ENCODE results near the gene TTC7B. TPM values are rescaled to one million over a fixed set of nuclear protein-coding genes. Genes with fewer than 3 reads are reported as not detected.

TTC7B gene
- total and polyA plus RNA-seq, 9 of the 15 experiments (the other 6 are each of a cell fraction or from before 2014, with no cell fraction given), result 2.2 to 77.2 (median 36.7) TPM

- no peak for TF ChIP-seq BCLAF1 (IDR thresholded peaks at IDR 0.05; ENCODE audit: borderline replicate concordance in 1 of 2, control insufficient read depth in 1 of 2, low read depth in 2 of 2, low read length in 1 of 2)
- TF ChIP-seq SMARCA4 (IDR thresholded peaks at IDR 0.05), result no peak
- TF ChIP-seq SNAPC5 (CRISPR knock-in tag; IDR thresholded peaks at IDR 0.05), result no peak
- TF ChIP-seq GABPB2 (CRISPR knock-in tag; conservative IDR thresholded peaks at IDR 0.05), result no peak
- TF ChIP-seq HBP1 (CRISPR knock-in tag; IDR thresholded peaks at IDR 0.05), result no peak
- no peak for TF ChIP-seq PHB (CRISPR knock-in tag; IDR thresholded peaks at IDR 0.05)
- no peak for TF ChIP-seq SAFB (IDR thresholded peaks at IDR 0.05; ENCODE audit: borderline replicate concordance, low read depth, low read length)
- TF ChIP-seq HNRNPL (IDR thresholded peaks at IDR 0.05; ENCODE audit: low read depth, low read length), result no peak
- 0 out of 2 replicates have a peak, but pooled peaks have one; percentile 56 for TF ChIP-seq ZBTB40 (IDR thresholded peaks at IDR 0.05)
- no peak for TF ChIP-seq ZBTB40 (CRISPR knock-in tag; IDR thresholded peaks at IDR 0.05)
- TF ChIP-seq BHLHE40 (IDR thresholded peaks at IDR 0.05; ENCODE audit: low read length), result no peak
- no peak for TF ChIP-seq PRPF4 (IDR thresholded peaks at IDR 0.05; ENCODE audit: insufficient read depth, low read depth, low read length, poor library complexity, severe bottlenecking)
- TF ChIP-seq SIN3A (IDR thresholded peaks at IDR 0.05; ENCODE audit: borderline replicate concordance in 2 of 2, control insufficient read depth in 1 of 2, low read depth in 2 of 2, low read length in 2 of 2), result no peak
Observed at GRCh38 chr14:90827919-90828610, 11.8 kb upstream of the TTC7B start (continued).

Measured in K562 (cell line).